Lower leg skin (tissue), 4 donors: ENCODE results near the gene ATP2B2. TPM values are rescaled to one million over a fixed set of nuclear protein-coding genes. Genes with fewer than 3 reads are reported as not detected.

ENCODE experiments used
- DNase-seq, 2 donors: peaks; one replicate each; pipeline ENCODE4 v3.0.0-alpha.2; 2019; ENCODE audit warnings: low spot score in 2 of 2
- H3K4me3 ChIP-seq: fragments of 200-600 bp; sonication (generic); 2 replicates; pipeline ENCODE4 v1.5.1; 2017; ENCODE audit warnings: mild to moderate bottlenecking, low read depth; ENCODE audit not compliant: poor library complexity, severe bottlenecking
- CTCF ChIP-seq, 3 donors: fragments of 450-650 bp; IDR thresholded peaks; one replicate each; pipeline ENCODE4 v1.5.1; 2016; ENCODE audit warnings: antibody characterized with exemption in 3 of 3, mild to moderate bottlenecking in 3 of 3, moderate library complexity in 2 of 3
- POLR2A ChIP-seq, 2 donors: fragments of 450-650 bp; IDR thresholded peaks; one replicate each; pipeline ENCODE4 v1.6.1; 2016 to 2017; ENCODE audit warnings: antibody characterized with exemption in 2 of 2, mild to moderate bottlenecking in 1 of 2, moderate library complexity in 1 of 2
- WGBS, 2 donors: methylation state at CpG; one replicate each; pipeline ENCODE4 v1.1.5; 2018; 5-methylcytosine and 5-hydroxymethylcytosine counted together
- intact Hi-C: fragments of 100-400 bp; cut with DNase I; formaldehyde crosslinking; loops from one replicate; pipeline ENCODE4 v1.15.0; 2023; ENCODE audit warnings: low total_unique reads
- total RNA-seq, 4 donors: library from RNA; depleted of rRNA; stranded (reverse); fragments of >200 nt; gene quantifications; one replicate each; pipeline ENCODE4 v1.1.0, GENCODE V29; 2016

ATP2B2 gene
- total RNA-seq, 4 donors from 2014 or later, result 0.12 to 0.45 (median 0.19) TPM; not detected in 1

GRCh38 chr3:10344944-10345575 lies 160.3 kb downstream of the ATP2B2 start:
- no peak for TF ChIP-seq POLR2A (IDR thresholded peaks at IDR 0.05)
- no peak for TF ChIP-seq CTCF (IDR thresholded peaks at IDR 0.05)
- intact Hi-C loops, result loop anchor here (5.0 kb wide), 1 partner anchor 397 kb away; no protein-coding TSS in a partner anchor
- 62 to 70% methylated on average over 19 of the region's 19 CpGs for WGBS, 2 donors
- no peak for DNase-seq
- H3K4me3 ChIP-seq, result no peak overlapping the region

DNA sequence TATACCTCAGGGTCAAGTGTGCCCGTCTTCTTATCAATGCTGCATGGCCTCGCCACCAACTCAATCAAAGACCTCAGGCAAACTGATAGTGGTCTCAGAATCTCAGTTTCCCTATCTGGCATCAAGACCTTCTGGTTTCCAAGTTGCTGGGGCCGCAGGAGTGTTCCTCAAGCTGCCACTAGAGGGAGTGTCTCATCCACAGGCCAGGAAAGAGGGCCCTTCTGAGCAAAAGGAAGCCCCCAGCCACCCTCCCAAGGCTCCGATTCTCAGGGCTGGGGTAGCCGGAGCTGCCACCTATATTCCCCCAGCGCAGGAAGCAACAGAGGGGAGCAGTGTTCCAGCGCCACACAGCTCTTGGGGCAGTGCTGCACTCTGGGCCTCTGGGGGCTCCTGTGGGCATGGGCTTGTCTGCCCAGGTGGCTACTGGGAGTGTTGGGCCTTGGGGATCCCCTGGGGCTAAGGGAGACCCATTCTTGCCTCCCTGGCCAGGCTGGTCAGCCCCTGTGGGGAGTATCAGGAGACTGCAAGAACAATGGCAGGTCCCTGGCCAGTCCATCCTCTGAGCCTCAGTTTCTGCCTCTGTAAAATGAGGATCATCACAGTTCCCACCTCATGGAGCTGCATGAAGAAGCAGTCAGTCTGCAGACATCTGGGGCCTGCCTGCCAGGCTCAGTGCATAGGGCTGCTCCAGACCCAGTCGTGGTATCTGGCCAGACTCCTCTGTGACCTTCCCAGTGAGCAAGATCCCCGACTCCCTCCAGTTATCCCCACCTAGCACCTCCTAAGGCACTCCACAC lies 161.0 kb downstream of the ATP2B2 start:
- intact Hi-C loops, result no loop called here
- no peak for DNase-seq
- 31 to 38% methylated on average over 9 of the region's 9 CpGs for WGBS, 2 donors
- no peak for TF ChIP-seq POLR2A (IDR thresholded peaks at IDR 0.05)
- TF ChIP-seq CTCF (IDR thresholded peaks at IDR 0.05), result peak in 1 of 3 donors; percentile 8
- H3K4me3 ChIP-seq, result no peak overlapping the region

- DNase-seq, result no peak
- 62 to 63% methylated on average over 11 of the region's 11 CpGs for WGBS, 2 donors
- intact Hi-C loops, result no loop called here
- TF ChIP-seq CTCF (IDR thresholded peaks at IDR 0.05), result no peak
- TF ChIP-seq POLR2A (IDR thresholded peaks at IDR 0.05), result no peak
- no peak overlapping the region for H3K4me3 ChIP-seq
Measured at GRCh38 chr3:10343526-10343925, 161.9 kb downstream of the ATP2B2 start.

GRCh38 chr3:10342781-10343180 lies 162.6 kb downstream of the ATP2B2 start:
- DNase-seq, result no peak
- intact Hi-C loops, result no loop called here
- no peak overlapping the region for H3K4me3 ChIP-seq
- WGBS, 2 donors, result 85 to 92% methylated on average over 14 of the region's 14 CpGs
- no peak for TF ChIP-seq POLR2A (IDR thresholded peaks at IDR 0.05)
- TF ChIP-seq CTCF (IDR thresholded peaks at IDR 0.05), result no peak

GRCh38 chr3:10341901-10342398 lies 163.4 kb downstream of the ATP2B2 start:
- 61 to 73% methylated on average over 7 of the region's 7 CpGs for WGBS, 2 donors

More at GRCh38 chr3:10341901-10342398, 163.4 kb downstream of the ATP2B2 start:
- no peak for TF ChIP-seq CTCF (IDR thresholded peaks at IDR 0.05)
- no peak for TF ChIP-seq POLR2A (IDR thresholded peaks at IDR 0.05)
- no peak overlapping the region for H3K4me3 ChIP-seq
- intact Hi-C loops, result no loop called here
- DNase-seq, result no peak
